PFSK-1 (cell line): ENCODE data around the gene MIGA1.

Source experiments
- POLR2AphosphoS5 ChIP-seq: IDR thresholded peaks from 2 replicates; pipeline ENCODE4 v1.6.1; 2012; ENCODE audit warnings: low read depth, mild to moderate bottlenecking, control low read depth, low read length, moderate library complexity
- SIN3A ChIP-seq: IDR thresholded peaks from 2 replicates; pipeline ENCODE4 v1.6.1; 2012; ENCODE audit warnings: mild to moderate bottlenecking, low read length, moderate library complexity, borderline replicate concordance; ENCODE audit not compliant: insufficient read depth
- TF ChIP-seq, protein P1 (sequence below), 2 experiments: IDR thresholded peaks; 2 replicates each; pipeline versions ENCODE4 v1.6.1 to v1.8.0; 2011 to 2012; ENCODE audit warnings: low read depth in 2 of 2, low read length in 2 of 2, control low read depth in 1 of 2, inconsistent platforms in 1 of 2, mild to moderate bottlenecking in 1 of 2, moderate library complexity in 1 of 2; ENCODE audit not compliant: insufficient read depth in 1 of 2

- TF ChIP-seq POLR2AphosphoS5 = no peak
- TF ChIP-seq SIN3A = no peak
- TF ChIP-seq, protein P1, sequence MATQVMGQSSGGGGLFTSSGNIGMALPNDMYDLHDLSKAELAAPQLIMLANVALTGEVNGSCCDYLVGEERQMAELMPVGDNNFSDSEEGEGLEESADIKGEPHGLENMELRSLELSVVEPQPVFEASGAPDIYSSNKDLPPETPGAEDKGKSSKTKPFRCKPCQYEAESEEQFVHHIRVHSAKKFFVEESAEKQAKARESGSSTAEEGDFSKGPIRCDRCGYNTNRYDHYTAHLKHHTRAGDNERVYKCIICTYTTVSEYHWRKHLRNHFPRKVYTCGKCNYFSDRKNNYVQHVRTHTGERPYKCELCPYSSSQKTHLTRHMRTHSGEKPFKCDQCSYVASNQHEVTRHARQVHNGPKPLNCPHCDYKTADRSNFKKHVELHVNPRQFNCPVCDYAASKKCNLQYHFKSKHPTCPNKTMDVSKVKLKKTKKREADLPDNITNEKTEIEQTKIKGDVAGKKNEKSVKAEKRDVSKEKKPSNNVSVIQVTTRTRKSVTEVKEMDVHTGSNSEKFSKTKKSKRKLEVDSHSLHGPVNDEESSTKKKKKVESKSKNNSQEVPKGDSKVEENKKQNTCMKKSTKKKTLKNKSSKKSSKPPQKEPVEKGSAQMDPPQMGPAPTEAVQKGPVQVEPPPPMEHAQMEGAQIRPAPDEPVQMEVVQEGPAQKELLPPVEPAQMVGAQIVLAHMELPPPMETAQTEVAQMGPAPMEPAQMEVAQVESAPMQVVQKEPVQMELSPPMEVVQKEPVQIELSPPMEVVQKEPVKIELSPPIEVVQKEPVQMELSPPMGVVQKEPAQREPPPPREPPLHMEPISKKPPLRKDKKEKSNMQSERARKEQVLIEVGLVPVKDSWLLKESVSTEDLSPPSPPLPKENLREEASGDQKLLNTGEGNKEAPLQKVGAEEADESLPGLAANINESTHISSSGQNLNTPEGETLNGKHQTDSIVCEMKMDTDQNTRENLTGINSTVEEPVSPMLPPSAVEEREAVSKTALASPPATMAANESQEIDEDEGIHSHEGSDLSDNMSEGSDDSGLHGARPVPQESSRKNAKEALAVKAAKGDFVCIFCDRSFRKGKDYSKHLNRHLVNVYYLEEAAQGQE (IDR thresholded peaks at IDR 0.05; ENCODE audit: insufficient read depth in 1 of 2, low read depth in 2 of 2, low read length in 2 of 2) = no peak
Observed at GRCh38 chr1:77872645-77873044, 93.2 kb downstream of the MIGA1 start.
